Loucy (cell line): ENCODE data around the gene DHFR.

Experiments
- H2AFZ ChIP-seq: fragments of 200-600 bp; sonication (generic); 2 replicates; pipeline ENCODE4 v1.6.0; 2016; ENCODE audit warnings: antibody characterized with exemption, mild to moderate bottlenecking, low read length, moderate library complexity
- H3F3A ChIP-seq: fragments of 200-600 bp; 2 replicates; pipeline ENCODE4 v1.6.0; 2016; ENCODE audit warnings: antibody characterized with exemption, low read depth, mild to moderate bottlenecking
- H3K27me3 ChIP-seq: fragments of 200-600 bp; sonication (generic); 2 replicates; pipeline ENCODE4 v1.6.1; 2014; ENCODE audit warnings: low read length, mild to moderate bottlenecking; ENCODE audit not compliant: insufficient read depth, poor library complexity, severe bottlenecking
- H3K36me3 ChIP-seq: fragments of 200-600 bp; sonication (generic); 2 replicates; pipeline ENCODE4 v1.6.1; 2016; ENCODE audit warnings: low read length; ENCODE audit not compliant: insufficient read depth
- H3K4me1 ChIP-seq: fragments of 200-600 bp; sonication (generic); 2 replicates; pipeline ENCODE4 v1.5.1; 2014; ENCODE audit warnings: low read length, mild to moderate bottlenecking; ENCODE audit not compliant: insufficient read depth, poor library complexity, severe bottlenecking
- H3K4me2 ChIP-seq: fragments of 200-600 bp; sonication (generic); 2 replicates; pipeline ENCODE4 v1.6.0; 2014; ENCODE audit warnings: antibody characterized with exemption, low read length, low read depth, mild to moderate bottlenecking; ENCODE audit not compliant: poor library complexity, severe bottlenecking
- H3K4me3 ChIP-seq: fragments of 200-600 bp; sonication (generic); 2 replicates; pipeline ENCODE4 v1.5.1; 2014; ENCODE audit warnings: low read length, mild to moderate bottlenecking, mixed read lengths; ENCODE audit not compliant: poor library complexity, severe bottlenecking
- H3K79me2 ChIP-seq: fragments of 200-600 bp; sonication (generic); 2 replicates; pipeline ENCODE4 v1.6.1; 2014; ENCODE audit warnings: low read length; ENCODE audit not compliant: insufficient read depth
- H3K9ac ChIP-seq: fragments of 200-600 bp; sonication (generic); 2 replicates; pipeline ENCODE4 v1.6.0; 2014; ENCODE audit warnings: mild to moderate bottlenecking, low read depth, low read length, moderate library complexity; ENCODE audit not compliant: poor library complexity, severe bottlenecking
- H3K9me2 ChIP-seq: fragments of 200-600 bp; sonication (generic); replicated peaks from 2 replicates; pipeline ENCODE4 v1.6.1; 2016; ENCODE audit warnings: low read depth, low read length, mixed read lengths
- H3K9me3 ChIP-seq: fragments of 200-600 bp; sonication (generic); 2 replicates; pipeline ENCODE4 v1.6.1; 2014; ENCODE audit warnings: mild to moderate bottlenecking, antibody characterized with exemption, low read length, low read depth; ENCODE audit not compliant: insufficient read depth
- H4K20me1 ChIP-seq: fragments of 200-600 bp; sonication (generic); 2 replicates; pipeline ENCODE4 v1.6.0; 2014; ENCODE audit warnings: antibody characterized with exemption, low read length, mild to moderate bottlenecking; ENCODE audit not compliant: insufficient read depth, poor library complexity, severe bottlenecking
- EZH2phosphoT487 ChIP-seq: fragments of 200-600 bp; IDR thresholded peaks from 2 replicates; pipeline ENCODE4 v1.6.1; 2018; ENCODE audit warnings: antibody characterized with exemption, mild to moderate bottlenecking, moderate library complexity, borderline replicate concordance
- TF ChIP-seq, protein P1 (sequence below): fragments of 200-600 bp; sonication (generic); conservative IDR thresholded peaks from 2 replicates; pipeline ENCODE4 v1.5.1; 2014; ENCODE audit warnings: mild to moderate bottlenecking, antibody characterized with exemption, low read length

Gene DHFR

GRCh38 chr5:80697100-80697499, 42.3 kb upstream of the DHFR start:
- Histone ChIP-seq H3K79me2 (no peaks in the 10 kb centered on the region), H3K4me3 (no peak overlapping the region), H3K9me3 (no peaks in the 10 kb centered on the region), H3K9me2 (no peaks in the 10 kb centered on the region), H4K20me1 (no peaks in the 10 kb centered on the region), H3K27me3 (no peaks in the 10 kb centered on the region), H3F3A (no peaks in the 10 kb centered on the region), H2AFZ (no peak overlapping the region), H3K36me3 (peaks cover 11% of the 10 kb centered on the region; the same call in 1 of the 2 replicates), H3K4me2 (no peak overlapping the region), H3K4me1 (no peaks in the 10 kb centered on the region), H3K9ac (no peak overlapping the region)
- TF ChIP-seq EZH2phosphoT487, result no peak
- TF ChIP-seq, protein P1, sequence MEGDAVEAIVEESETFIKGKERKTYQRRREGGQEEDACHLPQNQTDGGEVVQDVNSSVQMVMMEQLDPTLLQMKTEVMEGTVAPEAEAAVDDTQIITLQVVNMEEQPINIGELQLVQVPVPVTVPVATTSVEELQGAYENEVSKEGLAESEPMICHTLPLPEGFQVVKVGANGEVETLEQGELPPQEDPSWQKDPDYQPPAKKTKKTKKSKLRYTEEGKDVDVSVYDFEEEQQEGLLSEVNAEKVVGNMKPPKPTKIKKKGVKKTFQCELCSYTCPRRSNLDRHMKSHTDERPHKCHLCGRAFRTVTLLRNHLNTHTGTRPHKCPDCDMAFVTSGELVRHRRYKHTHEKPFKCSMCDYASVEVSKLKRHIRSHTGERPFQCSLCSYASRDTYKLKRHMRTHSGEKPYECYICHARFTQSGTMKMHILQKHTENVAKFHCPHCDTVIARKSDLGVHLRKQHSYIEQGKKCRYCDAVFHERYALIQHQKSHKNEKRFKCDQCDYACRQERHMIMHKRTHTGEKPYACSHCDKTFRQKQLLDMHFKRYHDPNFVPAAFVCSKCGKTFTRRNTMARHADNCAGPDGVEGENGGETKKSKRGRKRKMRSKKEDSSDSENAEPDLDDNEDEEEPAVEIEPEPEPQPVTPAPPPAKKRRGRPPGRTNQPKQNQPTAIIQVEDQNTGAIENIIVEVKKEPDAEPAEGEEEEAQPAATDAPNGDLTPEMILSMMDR, result no peak

- Histone ChIP-seq H2AFZ (no peak overlapping the region), H3K79me2 (no peaks in the 10 kb centered on the region), H3K9ac (no peak overlapping the region), H3K4me3 (no peak overlapping the region), H3K4me2 (no peak overlapping the region), H4K20me1 (no peaks in the 10 kb centered on the region), H3K9me3 (no peaks in the 10 kb centered on the region), H3K36me3 (peaks cover 7% of the 10 kb centered on the region; the same call in 1 of the 2 replicates), H3K9me2 (no peaks in the 10 kb centered on the region), H3F3A (no peaks in the 10 kb centered on the region), H3K27me3 (no peaks in the 10 kb centered on the region), H3K4me1 (no peaks in the 10 kb centered on the region)
- TF ChIP-seq, protein P1, result no peak
- TF ChIP-seq EZH2phosphoT487, result no peak
Observed at GRCh38 chr5:80696450-80696849, 41.7 kb upstream of the DHFR start.

DNA sequence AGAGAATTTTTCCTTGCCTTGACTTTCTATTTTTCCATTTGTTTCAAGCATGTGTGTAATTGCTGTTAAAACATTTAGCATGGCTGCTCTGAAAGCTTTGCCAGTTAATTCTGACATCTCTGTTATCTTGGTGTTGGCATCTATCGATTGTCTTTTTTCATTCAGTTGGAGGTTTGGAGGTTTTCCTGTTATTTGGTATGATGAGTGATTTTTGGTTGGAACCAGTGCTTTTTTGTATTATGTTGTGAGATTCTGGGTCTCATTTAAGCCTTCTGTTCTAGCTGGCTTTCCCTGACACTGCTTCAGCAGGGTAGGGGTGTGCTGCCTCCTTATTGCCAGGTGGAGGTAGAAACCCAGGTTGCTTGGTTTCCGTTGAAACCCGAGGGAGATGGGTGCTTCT, 40.9 kb upstream of the DHFR start:
- Histone ChIP-seq H3K9ac (no peak overlapping the region), H3K9me2 (no peaks in the 10 kb centered on the region), H3K79me2 (no peaks in the 10 kb centered on the region), H3K4me1 (no peaks in the 10 kb centered on the region), H3K4me3 (no peak overlapping the region), H3K4me2 (no peak overlapping the region), H3K9me3 (no peaks in the 10 kb centered on the region), H2AFZ (no peak overlapping the region), H4K20me1 (no peaks in the 10 kb centered on the region), H3F3A (no peaks in the 10 kb centered on the region), H3K27me3 (no peaks in the 10 kb centered on the region), H3K36me3 (peaks cover 4% of the 10 kb centered on the region; the same call in 1 of the 2 replicates)
- TF ChIP-seq EZH2phosphoT487, result no peak
- TF ChIP-seq, protein P1, result no peak
